Ammon's horn (tissue), 1 donor: ENCODE measurements around the gene NME7.

Experiments
- DNase-seq: peaks from one replicate; pipeline ENCODE4 v3.0.0-alpha.2; 2016; ENCODE audit warnings: low spot score

NME7 gene

DNA sequence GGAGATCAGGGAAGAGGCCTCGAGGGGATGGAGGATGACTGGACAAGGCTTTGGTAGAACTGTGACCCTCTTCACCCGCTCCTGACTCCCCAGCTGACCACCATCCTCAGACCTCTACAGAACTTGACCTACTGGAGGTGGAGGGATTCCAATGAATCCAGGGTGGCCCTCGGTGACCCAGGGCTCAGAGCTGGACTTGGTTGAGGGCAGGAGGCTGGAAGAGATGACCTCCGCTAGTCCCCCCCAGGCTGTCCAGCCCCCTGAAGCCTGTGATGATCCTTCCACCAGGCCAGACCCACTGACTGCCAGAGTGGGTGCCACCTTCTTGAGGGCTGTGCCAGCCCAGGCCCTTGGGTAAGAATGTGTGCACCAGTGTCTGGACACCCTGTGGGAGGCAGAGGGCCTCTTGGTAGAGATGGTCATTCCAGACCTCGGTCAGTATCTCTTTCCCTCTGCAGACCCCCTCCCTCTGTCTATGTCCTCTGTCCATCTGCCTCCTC lies 216.2 kb downstream of the NME7 start:
- DNase-seq, result no peak

DNA sequence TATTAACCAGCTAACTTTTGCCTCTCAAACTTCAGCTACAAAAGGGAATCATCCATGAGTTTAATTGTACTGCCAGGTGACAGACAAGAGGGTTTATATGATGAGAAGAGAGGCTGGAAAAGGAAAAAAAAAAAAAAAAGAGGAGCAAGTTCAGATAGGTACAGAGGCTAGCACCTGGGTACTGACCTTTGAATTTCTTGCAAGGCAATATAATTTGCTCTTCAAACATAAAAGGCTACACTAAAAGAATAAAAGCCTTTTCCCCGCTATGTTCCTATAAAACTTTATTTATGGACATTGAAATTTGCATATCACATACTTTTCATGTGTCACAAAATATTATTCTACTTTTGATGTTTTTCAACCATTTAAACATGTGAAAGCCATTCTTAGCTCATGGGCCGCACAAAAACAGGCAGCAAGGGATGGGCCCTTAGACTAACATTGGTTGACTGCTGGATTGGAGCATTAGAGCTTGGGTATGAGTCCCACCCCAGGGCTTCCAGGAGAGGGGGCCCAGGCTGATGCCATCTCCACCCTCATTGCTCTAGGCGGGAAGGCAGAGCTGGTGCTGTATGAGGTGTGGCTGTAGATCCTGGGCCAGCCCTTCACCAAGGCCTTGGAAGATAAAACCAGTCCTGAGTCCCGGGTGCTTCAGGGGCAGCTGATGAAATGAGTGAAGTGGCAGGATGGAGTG lies 216.8 kb downstream of the NME7 start:
- DNase-seq, result no peak

DNA sequence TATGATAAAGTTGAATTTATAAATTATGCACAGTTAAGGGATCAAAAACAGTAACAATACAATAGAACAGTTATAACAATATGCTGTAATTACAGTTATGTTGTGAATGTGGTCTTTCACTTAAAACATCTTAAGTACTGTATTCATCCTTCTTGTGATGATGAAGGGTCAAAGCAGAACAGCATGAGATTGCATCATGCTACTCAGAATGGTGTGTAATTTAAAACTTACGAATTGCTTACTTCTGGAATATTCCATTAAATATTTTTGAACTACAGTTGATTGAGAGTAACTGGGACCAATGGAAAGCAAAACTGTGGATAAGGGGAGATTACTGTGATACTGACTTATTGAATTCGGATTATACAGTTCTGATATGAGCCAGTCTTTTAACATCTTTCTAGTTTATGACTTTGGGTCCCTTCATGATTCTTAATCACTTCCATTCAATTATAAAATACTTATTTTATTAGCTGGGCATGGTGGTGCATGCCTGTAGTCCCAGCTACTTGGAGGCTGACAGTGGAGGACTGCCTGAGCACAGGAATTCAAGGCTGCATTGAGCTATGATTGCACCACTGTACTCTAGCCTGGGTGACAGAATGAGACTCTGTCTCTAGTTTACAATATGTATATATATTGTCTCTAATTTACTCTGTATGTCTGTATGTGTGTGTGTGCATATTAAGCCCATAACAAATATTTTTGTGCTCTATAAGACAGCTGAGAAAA lies 217.9 kb downstream of the NME7 start:
- no peak for DNase-seq

DNA sequence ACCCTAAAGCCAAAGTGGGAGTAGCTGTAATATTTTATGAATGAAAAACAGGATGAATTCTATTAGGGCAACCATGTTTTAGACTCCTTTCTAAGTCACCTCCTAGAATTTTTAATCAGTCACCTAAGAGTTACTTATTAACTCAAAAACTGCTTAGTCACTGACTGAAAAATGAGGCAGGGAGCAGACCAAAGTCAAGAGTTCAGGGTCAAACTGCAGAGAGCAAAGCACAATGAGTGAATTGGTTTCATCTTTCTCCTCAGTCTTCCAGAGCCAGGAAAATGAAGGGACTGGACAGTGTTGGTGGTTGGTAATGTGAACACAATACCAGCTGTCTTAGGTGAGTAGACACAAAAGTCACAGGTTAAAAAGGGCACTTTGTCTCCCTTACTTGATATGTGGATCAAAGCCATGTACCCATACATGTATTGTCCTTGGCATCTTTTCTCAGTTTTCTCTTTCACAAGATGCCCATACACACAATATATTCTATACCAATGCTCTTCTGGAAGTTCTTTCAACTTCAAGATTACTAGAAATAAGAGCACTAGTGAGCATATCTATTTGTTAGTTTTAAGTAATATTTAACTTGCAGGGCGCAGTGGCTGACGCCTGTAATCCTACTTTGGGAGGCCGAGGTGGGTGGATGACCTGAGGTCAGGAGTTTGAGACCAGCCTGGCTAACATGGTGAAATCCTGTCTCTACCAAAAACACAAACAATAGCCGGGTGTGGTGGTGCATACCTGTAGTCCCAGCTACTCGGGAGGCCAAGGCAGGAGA lies 218.9 kb downstream of the NME7 start:
- no peak for DNase-seq

DNA sequence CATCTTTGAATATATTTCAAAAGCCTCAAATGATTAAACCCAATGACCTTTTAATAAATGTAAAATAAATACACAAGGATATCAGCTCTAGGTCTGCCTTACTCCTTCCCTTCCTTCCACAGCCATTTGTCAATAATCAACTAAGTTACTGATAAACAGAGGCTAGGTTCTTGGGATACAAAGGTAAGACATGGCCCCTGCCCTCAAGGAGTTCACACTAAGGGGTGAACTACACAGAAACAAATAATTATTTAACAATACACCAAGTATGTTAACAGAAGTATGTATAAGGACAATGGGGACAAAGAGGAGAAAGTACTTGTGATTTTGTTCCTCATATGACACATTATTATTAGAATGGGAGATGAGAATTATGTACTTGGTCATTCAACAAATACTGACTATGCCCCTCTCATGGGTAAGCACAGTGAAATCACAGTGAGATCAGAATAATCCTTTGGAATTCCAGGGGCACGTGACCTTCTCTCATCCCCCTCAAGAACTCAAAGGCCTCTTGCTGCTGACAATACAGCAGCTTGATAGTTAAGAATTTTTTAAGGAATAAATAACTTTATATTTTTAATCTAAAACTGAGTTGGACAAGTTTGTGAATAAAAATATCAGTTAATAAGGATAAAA lies 220.9 kb downstream of the NME7 start:
- no peak for DNase-seq

DNA sequence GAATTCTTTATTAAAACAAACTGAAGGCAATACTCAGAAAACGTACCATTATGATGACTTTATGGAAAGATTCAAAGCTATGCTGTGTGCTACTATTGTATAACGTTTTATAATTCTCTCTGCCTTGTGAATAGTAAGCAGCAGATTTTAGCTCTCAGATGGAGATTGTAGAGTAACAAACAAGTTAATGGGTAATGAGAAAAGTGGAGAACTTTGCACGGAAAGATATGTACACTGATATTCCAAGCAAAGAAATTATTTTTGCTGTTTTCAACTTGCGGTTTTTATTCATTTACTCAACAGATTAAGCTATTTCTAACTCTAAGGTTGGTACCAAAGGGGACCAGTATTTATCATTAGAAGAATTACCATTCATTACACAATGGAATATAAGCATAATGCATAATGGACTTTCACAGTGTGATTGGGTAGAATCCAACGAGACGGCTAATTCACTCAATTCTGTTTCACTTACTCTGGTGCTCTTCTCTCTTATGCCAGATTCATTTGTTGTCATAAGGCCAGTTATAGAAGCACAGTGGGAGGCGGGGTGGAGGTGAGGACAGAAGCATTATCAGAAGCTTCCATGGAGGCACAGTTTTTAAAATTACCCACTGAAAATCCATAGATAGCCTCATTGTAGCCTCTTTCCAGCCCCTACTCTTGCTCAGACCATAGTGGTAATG lies 222.5 kb downstream of the NME7 start:
- DNase-seq, result no peak

DNA sequence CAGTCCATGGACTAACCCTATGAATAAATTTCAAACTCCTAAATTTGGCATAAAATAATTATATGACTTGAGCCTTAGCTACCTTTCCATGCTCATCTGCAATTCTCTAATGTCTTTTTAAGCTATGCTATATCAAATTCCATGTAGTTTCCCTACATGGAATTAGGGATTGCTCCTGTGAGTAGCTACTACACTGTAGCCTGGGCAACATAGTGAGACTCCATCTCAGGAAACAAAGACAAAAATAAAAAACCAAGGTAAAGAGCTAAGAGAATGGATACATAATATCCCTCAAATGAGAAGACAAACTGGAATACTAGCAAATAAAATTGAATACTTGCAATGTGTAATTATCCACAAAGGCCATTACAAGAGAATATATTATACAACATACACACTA lies 223.6 kb downstream of the NME7 start:
- DNase-seq, result no peak

DNA sequence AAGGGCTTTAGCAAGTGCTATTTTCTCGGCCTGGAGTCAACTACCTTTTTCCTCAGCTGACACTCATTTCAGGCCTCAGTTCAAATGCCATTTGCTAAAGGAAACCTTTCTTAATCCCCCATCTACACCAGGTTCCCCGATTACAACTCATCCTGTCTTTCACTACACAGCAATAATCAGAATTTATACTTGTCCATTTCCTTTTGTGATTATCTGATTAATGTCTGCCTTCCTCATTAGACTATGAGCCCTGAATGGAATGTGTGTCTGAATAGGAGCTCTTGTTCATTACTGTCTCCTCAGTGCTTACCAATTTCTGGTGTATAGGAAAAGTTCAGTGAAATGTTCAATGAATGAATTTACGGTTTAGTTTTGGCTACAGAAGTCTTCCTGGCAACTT lies 224.3 kb downstream of the NME7 start:
- no peak for DNase-seq

DNA sequence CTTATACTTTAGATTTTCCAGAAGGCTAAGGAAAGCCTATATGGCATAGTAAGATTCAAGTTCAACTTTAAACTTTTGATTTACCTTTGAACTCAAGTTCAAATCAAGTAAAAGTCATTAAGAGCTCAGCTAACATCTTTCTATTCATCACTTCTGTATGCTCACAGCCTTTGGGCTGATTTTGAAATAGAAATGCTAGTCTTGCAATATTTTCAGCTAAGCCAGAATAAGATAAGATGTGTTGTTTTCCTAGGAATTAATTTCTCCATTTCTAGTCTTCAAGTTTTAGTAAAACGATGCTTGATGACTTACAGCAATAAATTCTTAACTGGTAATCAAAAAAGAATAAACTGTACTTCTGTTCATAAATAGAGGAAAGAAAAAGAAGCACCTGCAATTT lies 225.5 kb downstream of the NME7 start:
- DNase-seq, result no peak

DNA sequence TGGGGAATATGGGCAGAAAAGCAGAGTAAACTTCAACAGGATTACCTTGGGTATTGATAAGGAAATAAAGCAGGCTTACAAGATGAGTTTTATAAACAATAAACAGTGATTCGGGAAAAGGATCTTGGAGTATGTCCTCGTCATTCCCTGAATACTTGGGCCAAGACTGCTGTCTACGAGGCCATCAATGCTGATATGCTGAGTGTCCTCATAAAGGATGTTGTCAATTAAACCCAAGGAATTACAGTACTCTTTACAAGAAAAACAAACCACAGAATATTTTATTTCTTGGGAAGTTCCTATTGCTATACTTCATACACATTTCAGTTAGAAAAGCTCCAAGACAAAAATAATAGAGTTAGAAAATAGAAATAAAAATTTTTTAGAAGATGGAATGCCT lies 226.2 kb downstream of the NME7 start:
- DNase-seq, result no peak

DNA sequence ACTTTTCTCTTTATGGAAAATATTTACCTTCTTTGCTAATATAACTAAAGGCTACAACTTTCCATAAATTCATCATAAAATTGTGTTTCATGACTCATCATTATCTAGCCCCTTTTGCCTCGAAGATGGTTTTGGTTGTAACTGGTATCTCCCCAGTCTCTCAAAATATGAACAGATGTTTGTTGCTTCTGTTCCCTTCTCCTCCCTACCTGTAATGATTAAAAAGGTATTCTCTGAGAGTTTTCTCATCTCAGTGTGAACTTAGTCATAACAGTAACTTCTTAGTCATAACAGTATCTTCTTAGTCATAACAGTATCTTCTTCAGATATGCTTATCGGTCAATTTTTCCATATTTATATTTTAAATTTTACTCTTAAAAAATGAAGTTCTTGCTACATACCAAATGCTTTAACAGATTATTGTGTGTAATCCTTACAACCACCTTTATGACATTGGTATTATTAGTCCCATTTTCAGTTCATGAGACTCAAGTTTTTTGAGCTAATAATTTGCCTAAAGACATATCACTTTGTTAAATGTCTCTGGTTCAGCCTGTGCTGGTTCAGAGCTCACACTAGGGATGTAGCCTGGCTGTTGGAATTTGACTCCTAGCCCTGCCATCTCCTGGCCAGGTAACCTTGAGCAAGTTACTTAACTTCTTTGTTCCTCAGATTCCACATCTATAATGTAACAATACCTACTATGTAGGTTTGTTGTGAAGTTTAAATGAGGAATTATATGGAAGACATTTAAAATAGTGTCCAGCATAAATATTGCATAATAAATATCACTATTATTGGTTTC lies 228.5 kb downstream of the NME7 start:
- DNase-seq, result no peak

DNA sequence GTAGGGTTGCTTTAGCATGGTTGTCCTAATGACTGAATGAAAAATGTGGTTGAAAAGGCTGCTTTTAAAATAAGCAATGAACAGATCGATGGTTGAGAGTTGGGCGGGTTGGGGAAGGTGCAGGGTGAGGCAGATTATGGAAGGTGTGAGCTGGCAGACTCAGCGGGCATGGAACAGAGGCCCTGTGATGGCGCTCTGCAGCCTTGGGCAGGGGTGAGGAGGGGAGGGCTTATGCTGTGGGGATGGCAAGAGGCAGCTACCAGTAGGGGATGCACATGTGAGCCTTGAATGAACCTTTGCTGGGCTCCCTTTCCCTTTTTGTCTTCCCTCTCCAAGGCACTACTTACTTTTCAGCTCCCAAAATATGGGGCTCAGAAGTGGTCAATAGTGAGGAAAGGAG lies 230.2 kb downstream of the NME7 start:
- no peak for DNase-seq

DNA sequence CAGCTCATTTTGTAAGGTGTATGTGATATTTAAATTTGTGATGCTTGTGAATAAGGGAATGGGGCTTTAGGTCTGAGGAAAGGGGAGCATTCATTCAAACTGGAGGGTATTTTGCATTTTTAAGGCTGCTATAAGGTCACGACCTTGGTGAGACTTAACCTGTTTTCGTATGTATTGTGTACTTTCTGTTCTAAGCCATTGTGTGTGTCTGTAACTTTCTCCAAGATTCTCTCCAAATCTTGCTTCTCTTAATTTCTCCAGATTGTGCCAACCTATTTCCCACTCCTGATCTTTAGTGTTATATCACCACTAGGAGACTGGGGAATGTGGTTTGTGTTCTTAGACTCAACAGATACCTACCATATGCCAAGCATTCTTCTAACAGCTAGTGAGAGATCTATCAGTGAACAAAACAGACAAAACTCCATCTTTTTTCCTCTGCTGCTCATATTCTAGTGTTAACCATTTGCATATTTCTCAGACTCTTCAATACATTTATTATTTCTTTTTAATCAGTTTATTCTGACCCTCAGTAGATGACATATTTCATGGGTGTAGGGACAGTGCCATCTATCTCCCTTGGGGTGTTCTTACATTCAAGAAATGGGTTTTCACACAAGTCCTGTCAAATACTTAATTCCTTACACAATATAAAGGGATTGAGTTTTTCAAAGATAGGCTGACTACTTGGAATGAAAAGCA lies 233.6 kb downstream of the NME7 start:
- DNase-seq, result peak; percentile 53

DNA sequence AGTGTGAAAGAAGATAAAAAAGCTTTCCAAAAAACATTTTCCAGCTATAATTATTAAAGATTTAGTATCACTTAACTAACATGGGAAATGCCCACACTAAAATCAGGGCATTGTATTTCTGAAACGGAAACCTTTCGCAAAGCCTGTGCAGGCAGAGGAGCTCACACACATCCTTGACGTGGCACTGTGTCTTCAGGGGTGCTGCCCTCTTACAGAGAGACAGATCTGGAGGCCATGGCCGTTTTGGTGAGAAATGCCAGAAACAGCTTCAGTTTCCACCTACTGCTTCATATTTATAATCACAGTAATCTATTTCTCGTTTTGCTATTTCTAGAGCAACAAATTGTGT lies 234.4 kb downstream of the NME7 start:
- DNase-seq, result no peak

DNA sequence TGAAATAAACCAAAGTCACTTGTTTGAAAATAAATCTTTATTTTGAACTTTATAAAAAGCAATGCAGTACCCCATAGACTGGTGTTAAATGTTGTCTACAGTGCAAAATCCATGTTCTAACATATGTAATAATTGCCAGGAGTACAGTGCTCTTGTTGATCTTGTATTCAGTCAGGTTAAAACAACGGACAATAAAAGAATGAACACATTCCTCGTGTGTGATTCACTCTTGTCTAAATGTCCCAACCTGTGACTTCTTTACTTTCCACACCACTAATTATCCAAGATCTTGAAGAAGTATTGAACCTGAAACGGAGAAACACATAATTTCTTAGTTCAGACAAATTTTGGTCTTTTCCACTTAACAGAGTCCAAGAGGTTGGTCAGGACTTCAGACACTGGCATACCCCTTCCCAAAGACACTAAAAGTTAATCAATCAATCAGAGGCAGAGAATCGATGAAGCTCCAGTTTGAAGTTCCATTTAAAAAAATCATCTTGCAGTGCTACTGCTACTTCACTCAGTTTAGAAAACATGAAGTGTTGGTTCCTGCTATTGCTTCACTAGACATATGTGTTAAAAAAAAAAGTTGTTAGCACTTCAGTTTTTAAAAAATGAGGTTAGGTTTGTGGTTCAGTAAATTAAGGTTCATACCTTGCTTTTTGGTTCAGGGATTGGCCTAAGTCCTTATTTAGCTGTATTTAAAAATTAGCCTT lies 234.9 kb downstream of the NME7 start:
- DNase-seq, result no peak

DNA sequence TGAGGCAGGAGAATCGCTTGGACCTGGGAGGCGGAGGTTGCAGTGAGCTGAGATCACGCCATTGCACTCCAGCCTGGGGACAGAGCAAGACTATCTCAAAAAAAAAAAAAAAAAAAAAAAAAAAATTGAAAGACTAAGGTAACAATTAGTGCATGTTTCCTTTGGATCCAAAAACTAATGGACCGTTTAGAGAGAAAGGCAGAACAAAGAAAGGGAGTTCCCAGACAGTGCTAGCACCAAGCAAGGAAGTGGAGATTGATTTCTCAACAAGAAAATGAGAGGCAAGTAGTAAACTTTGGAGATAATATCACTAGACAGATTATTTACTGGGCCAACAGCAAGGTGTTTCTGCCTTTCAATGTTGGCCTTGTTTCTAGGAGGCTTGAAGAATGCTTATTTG lies 236.9 kb downstream of the NME7 start:
- no peak for DNase-seq

DNA sequence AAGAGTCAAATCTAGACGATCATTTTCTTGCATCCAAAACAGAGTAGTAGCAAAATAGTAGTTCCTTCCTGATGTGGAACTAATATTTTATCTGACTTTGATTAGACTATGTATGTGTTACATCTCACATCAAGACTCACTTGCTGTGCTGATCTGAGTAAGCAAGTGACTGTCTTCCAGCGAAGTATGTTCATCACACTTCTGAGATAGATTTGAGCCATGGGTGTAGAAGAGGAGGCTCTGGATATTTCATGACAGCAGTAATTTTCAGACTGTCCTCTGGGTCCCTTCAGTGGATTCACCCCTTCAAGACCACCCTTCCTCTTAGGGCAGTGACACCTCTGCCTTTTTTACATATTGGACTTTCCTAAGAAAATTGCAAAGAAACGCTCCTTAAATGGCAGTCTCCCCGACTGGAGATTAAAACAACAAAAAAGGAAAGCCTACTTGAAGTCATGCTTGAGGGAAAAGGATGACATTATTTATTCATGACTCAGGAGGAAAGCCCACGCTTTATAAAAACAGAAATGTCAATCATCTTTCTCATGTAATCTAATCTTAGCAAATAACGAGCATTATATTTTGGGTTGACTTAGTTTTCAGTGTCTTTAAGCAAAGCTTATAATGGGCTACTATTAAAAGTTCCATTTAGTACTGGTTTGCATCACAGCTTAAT lies 238.3 kb downstream of the NME7 start:
- DNase-seq, result no peak

DNA sequence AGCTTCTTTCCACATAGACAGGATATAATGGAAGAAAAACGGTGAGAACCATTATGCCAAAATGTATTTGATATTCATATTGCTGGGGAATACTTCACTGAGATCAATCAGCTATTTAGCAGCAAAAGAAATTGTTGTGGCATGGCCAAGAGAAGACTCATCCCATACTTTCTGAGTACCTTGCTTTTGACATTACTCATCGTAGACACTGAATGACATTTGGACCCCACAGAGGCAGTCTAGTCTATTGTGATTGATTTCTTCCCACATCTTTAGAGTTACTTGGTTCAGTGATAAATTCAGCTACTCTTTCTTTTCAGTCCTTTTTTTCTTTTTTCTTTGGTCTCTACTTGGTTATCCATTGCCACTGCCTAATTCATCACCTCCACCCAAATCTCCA lies 239.0 kb downstream of the NME7 start:
- no peak for DNase-seq

DNA sequence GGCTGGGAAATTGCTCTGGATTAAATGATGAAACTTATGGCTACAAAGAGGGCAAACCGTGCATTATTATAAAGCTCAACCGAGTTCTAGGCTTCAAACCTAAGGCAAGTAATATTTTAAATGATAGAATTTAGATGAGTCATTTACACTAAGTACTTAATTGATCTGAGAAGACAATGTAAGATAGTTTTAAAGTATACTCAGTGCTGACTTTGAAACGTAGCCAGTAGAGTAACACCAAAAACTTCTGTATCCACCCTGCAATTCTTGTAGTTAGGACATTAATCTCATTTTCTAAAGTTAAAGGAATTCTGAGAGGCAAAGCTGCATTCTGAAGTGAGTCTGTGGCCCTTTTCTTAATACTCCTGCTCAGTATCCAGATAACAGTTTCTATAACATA lies 240.3 kb downstream of the NME7 start:
- DNase-seq, result no peak
